NCI-H1092 (cell line): ENCODE data around the gene SAMD7.
A peak's percentile ranks its signal among the peaks of the same experiment; 100 is the strongest.

Experiments used
- DNase-seq: peaks from one replicate; lab custom pipeline; 2025; lab: John Stamatoyannopoulos, UW

SAMD7 gene

DNA sequence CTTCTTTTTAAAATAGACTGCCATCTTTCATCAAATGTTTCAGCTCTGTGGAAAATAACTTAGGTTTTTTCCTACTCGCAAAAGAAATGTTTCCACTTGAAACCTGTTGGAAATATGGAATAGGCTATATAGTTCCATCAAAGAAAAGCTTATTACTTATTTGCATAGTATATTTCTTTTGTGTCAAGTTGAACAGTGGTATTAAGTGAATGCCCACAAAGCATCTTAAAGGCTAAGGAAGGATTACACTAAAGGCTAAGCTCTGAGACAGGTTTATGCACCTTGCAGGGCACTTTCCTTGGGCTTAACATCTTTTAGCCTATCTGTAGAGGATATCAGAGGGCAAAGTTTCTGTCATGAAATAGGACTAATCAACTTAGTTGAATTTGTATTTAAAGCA lies at the start of gene SAMD7:
SAMD7 (plus strand) TSS at position 301 of the 400 bp plus-strand sequence. CDS start 7,927 bp downstream, outside the sequence.
- no peak for DNase-seq

- no peak for DNase-seq
Measured at GRCh38 chr3:169861871-169862270, 49.5 kb upstream of the SAMD7 start.

- peak; percentile 59 for DNase-seq
Measured at GRCh38 chr3:169863458-169863899, 47.9 kb upstream of the SAMD7 start.

DNA sequence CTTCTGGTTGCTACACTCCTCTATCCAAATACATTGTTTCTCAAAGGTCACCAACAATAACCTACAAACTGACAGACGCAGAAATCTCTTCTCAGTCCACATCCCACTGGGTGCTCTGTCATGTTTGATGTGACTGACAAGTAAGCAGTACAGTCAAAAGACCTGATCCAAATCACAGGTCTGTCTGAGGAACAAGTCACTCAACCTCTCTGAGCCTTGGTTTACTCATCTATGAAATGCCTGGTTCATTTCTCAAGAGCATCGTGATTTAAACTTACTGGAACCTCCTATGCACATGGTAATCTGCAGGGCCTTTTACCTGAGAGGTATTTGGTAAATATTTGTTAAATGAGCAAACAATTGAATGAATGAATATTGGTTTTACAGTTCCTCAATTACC lies 47.1 kb upstream of the SAMD7 start:
- DNase-seq: no peak

DNA sequence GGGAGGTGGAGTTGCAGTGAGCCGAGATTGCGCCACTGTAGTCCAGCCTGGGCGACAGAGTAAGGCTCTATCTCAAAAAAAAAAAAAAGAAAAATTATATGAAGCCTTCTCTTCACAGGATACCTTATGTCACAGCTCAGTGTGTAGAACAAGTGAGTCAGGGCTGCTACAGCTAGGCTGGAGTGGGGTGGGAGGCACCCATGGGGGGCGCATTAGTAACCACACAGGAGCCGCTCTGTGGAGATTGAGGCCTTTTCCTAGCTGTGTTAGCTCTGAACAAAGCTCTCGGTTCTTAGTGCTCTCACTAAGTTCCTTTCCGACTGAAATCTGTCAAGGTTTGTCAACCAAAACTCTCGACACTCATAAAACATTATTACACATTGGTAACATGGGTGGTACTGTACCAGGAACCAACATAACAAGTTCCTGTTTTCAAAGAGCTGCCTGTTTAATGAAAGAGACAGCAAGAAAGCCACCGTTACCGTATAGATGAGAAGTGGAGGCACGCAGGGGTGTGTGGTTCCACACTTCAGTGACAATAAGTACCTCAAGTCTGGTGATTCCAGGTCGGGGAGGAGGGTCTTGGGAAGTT lies 46.1 kb upstream of the SAMD7 start:
- DNase-seq: no peak

DNA sequence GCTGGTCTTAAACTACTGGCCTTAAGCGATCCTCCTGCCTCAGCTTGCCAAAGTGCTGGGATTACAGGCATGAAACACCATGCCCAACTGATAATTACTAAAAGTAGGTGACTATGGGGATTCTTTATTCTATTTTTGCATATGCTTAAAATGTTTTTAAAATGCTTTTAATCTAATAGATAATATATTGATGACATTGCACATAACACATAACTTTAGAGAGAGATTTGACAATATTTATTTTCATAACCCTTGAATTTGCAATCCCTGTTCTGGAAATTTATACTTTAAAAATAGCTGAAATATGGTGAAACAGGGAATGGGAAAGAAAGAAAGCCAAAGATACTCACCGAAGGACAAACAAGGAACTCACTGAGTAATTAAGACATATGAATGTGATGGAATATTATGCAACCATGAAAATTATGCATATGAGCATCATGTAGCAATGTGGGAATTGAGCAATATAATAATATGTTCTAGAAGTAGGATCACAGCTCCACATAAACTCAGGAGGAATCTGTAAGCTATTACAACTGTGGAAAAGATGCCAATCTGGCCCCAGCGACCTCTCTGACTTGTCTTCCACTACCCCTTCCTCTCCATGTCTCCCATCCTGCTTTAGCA lies 43.7 kb upstream of the SAMD7 start:
- no peak for DNase-seq

DNA sequence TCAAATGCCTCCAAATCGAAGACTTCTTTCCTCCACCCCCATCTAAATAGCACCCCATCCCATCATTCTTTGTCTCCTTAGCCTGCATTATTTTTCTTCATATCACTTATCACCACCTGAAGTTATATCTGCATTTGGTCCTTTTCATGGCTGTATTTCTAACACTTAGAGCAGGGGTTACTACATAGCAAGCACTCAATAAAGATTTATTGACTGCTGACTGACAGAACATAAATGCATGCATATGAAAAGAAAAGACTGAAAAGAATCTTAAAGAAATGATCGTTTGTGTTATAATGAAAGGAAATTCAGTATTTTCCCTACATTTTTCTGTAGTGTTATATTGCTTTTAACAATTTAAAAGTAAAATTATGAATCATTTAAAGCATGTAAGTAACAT lies 43.0 kb upstream of the SAMD7 start:
- no peak for DNase-seq

GRCh38 chr3:169869484-169870220 lies 41.7 kb upstream of the SAMD7 start, which contains the start of gene LRRC31:
Gene LRRC31 (minus strand): TSS chr3:169869935. CDS start chr3:169869807, 128 bp downstream.
- no peak for DNase-seq

DNA sequence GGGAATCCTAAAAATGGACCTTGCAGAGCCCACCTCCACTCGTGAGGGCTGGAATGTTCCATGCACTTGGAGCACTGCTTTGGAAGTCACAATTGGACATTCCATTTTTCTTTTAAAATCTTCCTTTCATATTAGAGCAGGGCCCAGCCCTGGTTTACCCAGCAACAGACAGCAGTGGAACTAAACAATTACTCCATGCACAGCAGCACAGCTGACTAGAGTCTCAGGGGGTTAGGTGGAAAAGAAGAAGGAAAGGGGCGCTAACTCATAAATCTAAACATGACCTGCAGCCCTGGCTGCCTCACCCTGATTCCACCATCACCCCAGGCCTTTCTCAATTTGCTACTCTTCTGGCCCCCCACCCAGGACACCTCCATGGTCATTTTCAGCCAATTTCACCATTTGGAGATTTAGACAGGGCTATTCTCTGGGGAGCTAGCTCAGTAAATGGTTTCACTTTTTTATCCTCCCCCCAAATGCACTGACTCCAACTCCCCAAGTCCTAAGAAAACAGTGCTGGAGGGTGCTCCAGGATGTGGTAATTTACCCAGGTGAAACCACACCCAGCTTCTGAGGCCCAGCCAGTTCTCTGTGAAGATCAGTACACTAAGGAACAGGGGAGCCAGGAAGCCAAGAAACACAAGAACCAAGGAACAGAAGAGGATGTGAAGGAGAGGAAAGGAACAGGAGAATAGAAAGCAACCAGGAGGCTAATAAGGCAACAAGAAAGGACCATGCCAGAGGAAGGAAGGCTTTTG lies 40.1 kb upstream of the SAMD7 start:
- DNase-seq: no peak

DNA sequence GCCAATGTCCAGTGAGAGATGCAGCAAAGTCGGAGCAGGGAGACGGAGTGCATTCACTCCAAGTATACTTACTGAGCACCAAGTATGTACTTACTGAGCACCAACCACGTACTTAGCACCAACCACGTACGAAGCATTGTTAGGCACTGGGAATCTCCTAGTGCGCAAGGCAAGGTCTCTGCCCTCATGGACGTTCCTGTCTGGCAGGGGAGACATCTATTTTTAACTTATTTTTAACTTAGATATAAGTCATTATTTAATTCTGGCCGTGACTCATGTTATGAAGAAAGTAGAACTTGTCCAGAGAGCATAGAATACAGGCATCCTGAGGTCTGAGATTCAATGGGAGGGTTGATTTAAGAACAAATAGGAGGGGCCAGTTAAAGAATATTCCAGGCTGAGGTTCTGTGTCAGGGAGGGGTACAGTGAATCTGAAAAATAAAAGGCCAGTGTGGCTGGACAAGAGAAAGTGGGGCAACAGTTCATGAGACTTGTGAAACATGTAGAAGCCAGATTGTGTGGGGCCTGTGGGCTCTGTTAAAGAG lies 32.3 kb upstream of the SAMD7 start:
- DNase-seq: no peak

DNA sequence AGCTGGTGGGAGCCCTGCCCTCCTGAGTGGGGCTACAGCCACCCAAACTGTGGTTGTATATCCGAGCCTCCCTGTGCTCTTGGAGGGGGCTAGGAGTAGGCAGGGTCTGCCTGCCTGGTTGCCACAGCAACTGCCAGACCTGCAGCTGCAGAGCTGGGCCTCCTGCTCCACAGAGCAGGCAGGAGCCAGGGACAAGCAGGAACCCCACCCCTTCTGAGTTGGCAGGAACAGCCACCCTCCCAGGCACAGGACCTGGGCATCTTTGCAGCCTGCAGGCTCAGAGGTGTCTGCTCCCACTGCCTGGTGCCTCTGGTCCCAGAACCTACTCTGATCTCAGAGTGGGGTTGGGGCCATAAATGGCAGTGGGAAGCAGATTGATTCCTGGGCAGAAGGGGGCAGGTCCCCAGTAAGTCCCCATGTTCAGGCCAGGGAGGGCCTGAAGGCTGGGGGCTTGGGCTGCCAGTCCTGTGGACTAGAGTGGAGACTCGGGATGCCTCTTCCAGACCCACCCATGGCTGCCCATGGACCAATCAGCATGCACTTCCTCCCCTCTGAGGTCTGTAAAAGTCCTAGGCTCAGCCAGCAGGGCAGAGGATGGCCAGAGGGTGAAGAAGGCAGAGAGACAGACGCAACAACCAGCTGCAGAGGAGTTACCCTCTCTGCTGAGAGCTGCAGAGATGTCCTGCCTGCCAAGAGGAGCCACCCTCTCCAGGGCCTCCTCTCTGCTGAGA lies 31.4 kb upstream of the SAMD7 start:
- DNase-seq: no peak

- DNase-seq: no peak
Measured at GRCh38 chr3:169880576-169881250, 30.7 kb upstream of the SAMD7 start.

DNA sequence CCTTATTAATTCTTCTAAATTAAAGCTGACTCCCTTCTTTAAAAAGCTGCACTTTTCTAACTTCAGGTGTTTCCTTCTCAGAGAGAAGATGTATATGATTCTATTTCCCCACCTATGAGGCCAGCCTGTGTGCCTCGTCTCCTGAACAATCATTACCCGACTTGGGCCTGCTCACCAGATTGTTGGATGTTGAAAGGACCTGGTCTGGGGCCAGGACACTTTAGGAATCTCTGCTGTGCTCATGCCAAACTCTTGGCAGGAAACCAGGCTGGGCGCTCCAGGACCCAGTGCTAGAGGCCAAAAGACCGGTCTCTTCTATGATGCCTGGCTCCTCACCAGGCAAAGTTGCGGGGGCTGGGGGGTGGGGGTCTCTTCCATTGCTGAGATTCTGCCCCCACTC lies 24.7 kb upstream of the SAMD7 start:
- no peak for DNase-seq

GRCh38 chr3:169891886-169892285 lies 19.5 kb upstream of the SAMD7 start:
- DNase-seq: no peak

- no peak for DNase-seq
Measured at GRCh38 chr3:169894110-169894509, 17.3 kb upstream of the SAMD7 start.

DNA sequence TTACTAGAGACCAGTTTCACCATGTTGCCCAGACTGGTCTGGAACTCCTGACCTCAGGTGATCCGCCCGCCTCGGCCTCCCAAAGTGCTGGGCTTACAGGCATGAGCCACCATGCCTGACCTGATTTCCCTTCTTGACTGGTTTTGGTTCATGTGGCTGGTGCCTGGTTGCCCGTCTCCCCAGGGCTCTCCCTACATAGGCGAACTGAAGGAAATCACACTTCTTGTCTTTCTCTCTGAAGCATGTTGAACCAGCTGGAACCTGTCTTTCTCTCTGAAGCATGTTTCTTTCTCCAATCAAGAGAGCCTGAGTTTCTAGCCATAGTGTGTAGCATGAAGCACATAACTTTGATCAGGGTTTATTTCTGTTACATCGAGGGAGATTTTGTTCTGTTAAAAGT lies 16.3 kb upstream of the SAMD7 start:
- no peak for DNase-seq

GRCh38 chr3:169897284-169897683 lies 14.1 kb upstream of the SAMD7 start:
- DNase-seq: no peak

DNA sequence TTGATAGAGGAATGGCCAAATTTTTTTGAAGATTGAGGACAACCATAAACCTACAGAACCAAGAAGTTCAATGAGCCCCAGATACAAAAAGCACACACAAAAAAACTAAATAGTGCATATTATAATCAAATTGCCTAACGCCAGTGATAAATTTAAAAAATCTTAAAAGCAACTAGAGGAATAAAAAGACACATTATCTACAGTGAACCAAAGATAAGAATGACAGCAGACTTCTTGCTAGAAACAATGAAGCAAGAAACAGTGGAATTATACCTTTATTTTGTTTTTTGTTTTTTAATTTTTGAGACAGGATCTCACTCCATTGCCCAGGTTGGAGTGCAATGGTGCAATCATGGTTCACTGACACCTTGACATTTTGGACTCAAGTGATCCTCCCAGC lies 9.9 kb upstream of the SAMD7 start:
- no peak for DNase-seq

DNA sequence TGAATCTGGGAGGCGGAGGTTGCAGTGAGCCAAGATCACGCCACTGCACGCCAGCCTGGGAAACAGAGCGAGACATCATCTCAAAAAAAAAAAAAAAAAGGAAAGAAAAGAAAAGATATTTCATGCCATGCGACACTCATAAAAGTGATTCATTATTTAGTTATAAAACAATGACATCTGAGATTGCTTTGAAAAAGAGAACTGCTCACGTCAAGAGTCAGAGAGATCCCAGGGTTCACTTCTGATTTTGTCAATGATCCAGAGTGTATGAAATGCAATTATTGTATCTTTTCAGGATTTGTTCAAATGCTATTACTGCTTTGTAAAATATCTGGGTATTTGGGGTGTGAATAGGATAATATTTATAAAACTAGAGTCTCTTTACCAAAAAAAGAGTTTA lies 6.0 kb upstream of the SAMD7 start:
- DNase-seq: no peak

DNA sequence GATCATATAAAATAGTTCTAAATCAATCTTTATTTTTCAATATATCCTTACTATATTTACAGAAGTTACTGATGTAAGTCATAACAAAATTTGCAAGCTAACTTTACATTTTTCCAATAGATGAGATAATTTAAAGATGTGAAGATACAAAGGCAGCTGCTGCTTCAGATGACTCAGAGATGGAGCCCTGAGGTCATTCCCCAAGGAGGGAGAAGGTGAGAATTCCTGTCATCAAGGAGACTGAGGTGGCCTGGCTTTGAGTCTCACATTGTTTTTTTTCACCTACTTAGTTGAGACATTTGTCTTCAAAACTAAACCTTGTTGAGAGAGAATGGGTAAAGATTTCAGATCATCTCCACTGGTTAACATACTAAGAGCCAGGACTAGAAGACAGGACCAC lies 3.9 kb upstream of the SAMD7 start:
- DNase-seq: no peak

GRCh38 chr3:169907944-169908343 lies 3.4 kb upstream of the SAMD7 start:
- DNase-seq: no peak
